Measurements from ENCODE around the gene XPR1.

Gene XPR1

GRCh38 chr1:180923887-180924286 is 292.1 kb downstream of the XPR1 start:
- Histone ChIP-seq H3K27me3 (ENCODE audit: insufficient read depth, low read depth, severe bottlenecking) (no peaks in the 10 kb centered on the region), H3K36me3 (no peaks in the 10 kb centered on the region), H3K27ac (no peak overlapping the region), H3K9me3 (ENCODE audit: severe bottlenecking) (no peaks in the 10 kb centered on the region), H3K4me3 (ENCODE audit: low read depth, low read length) (no peak overlapping the region)
- no peak for TF ChIP-seq CTCF (IDR thresholded peaks at IDR 0.05; ENCODE audit: low read depth, low read length)
- no peak for DNase-seq

GRCh38 chr1:180924939-180925338 is 293.1 kb downstream of the XPR1 start:
- no peak for DNase-seq
- TF ChIP-seq CTCF (IDR thresholded peaks at IDR 0.05; ENCODE audit: low read depth, low read length), result no peak
- peak overlapping the region; percentile 98 for H3K27ac ChIP-seq
- no peaks in the 10 kb centered on the region for H3K27me3 ChIP-seq (ENCODE audit: insufficient read depth, low read depth, severe bottlenecking)
- H3K4me3 ChIP-seq (ENCODE audit: low read depth, low read length), result no peak overlapping the region
- H3K36me3 ChIP-seq, result peaks cover 9% of the 10 kb centered on the region; the same call in 1 of the 2 replicates
- no peaks in the 10 kb centered on the region for H3K9me3 ChIP-seq (ENCODE audit: severe bottlenecking)

GRCh38 chr1:180925471-180926051 is 293.7 kb downstream of the XPR1 start:
- TF ChIP-seq CTCF (IDR thresholded peaks at IDR 0.05; ENCODE audit: low read depth, low read length), result no peak
- peak; percentile 72 for DNase-seq
- Histone ChIP-seq H3K27ac (peak overlapping the region; percentile 98), H3K4me3 (ENCODE audit: low read depth, low read length) (no peak overlapping the region), H3K27me3 (ENCODE audit: insufficient read depth, low read depth, severe bottlenecking) (no peaks in the 10 kb centered on the region), H3K9me3 (ENCODE audit: severe bottlenecking) (no peaks in the 10 kb centered on the region), H3K36me3 (peaks cover 12% of the 10 kb centered on the region; the same call in 1 of the 2 replicates)

- peak; percentile 39 for DNase-seq
- no peaks in the 10 kb centered on the region for H3K9me3 ChIP-seq (ENCODE audit: severe bottlenecking)
- peak overlapping the region; percentile 98 for H3K27ac ChIP-seq
- no peak overlapping the region for H3K4me3 ChIP-seq (ENCODE audit: low read depth, low read length)
- H3K27me3 ChIP-seq (ENCODE audit: insufficient read depth, low read depth, severe bottlenecking), result no peaks in the 10 kb centered on the region
- TF ChIP-seq CTCF (IDR thresholded peaks at IDR 0.05; ENCODE audit: low read depth, low read length), result no peak
- H3K36me3 ChIP-seq, result peaks cover 14% of the 10 kb centered on the region; the same call in 1 of the 2 replicates
Measured at GRCh38 chr1:180926164-180926981, 294.6 kb downstream of the XPR1 start.

- Histone ChIP-seq H3K27ac (peak overlapping the region; percentile 98), H3K27me3 (ENCODE audit: insufficient read depth, low read depth, severe bottlenecking) (no peaks in the 10 kb centered on the region), H3K36me3 (peaks cover 14% of the 10 kb centered on the region; the same call in 1 of the 2 replicates), H3K9me3 (ENCODE audit: severe bottlenecking) (no peaks in the 10 kb centered on the region), H3K4me3 (ENCODE audit: low read depth, low read length) (peak overlapping the region; percentile 3; the same call in 1 of the 2 replicates)
- no peak for TF ChIP-seq CTCF (IDR thresholded peaks at IDR 0.05; ENCODE audit: low read depth, low read length)
- peak; percentile 21 for DNase-seq
Measured at GRCh38 chr1:180927348-180927747, 295.5 kb downstream of the XPR1 start.
